Caco-2 (cell line): ENCODE data around the gene ANAPC2. TPM values are rescaled to one million over a fixed set of nuclear protein-coding genes. Genes with fewer than 3 reads are reported as not detected.

Experiments used
- BruUV-seq: library from RNA; stranded (reverse); fragments of 400-500 nt; replicated peaks from 2 replicates; lab custom pipeline; 2021; lab: Mats Ljungman, UMichigan
- CTCF ChIA-PET: fragments of 300-600 bp; sonication (Branson Sonifier 250); formaldehyde crosslinking; loops from one replicate; lab custom pipeline; 2022; ENCODE audit warnings: antibody characterized with exemption; lab: Charles Lee
- POLR2A ChIA-PET: fragments of 300-600 bp; sonication (Branson Sonifier 250); formaldehyde crosslinking; loops from one replicate; lab custom pipeline; 2022; ENCODE audit warnings: antibody characterized with exemption; lab: Charles Lee
- DNase-seq, 2 experiments: peaks; one replicate each; pipeline versions ENCODE4 v3.0.0 to v3.0.0-alpha.2; 2020 to 2022
- H3K27me3 ChIP-seq: replicated peaks from 2 replicates; pipeline ENCODE4 v1.6.0; 2011; ENCODE audit warnings: low read length; ENCODE audit not compliant: control insufficient read depth, insufficient read depth
- H3K36me3 ChIP-seq: 2 replicates; pipeline ENCODE4 v1.5.1; 2011; ENCODE audit warnings: low read length; ENCODE audit not compliant: control insufficient read depth, insufficient read depth
- H3K4me1 ChIP-seq: fragments of 250-450 bp; sonication (Bioruptor Pico); 2 replicates; pipeline ENCODE4 v1.5.1; 2020; ENCODE audit warnings: mild to moderate bottlenecking
- H3K4me3 ChIP-seq: 2 replicates; pipeline ENCODE4 v1.5.1; 2011; ENCODE audit warnings: low read depth, mild to moderate bottlenecking, control low read depth, low read length
- H3K9me3 ChIP-seq: fragments of 250-450 bp; sonication (Bioruptor Pico); 2 replicates; pipeline ENCODE4 v1.5.1; 2020; ENCODE audit warnings: mild to moderate bottlenecking, moderate library complexity
- H3K27ac Mint-ChIP-seq: one replicate; pipeline ENCODE4 v1.8.0; 2022; ENCODE audit warnings: mixed read lengths; ENCODE audit not compliant: unreplicated experiment
- H3K27me3 Mint-ChIP-seq: one replicate; pipeline ENCODE4 v1.8.0; 2022; ENCODE audit warnings: mixed read lengths; ENCODE audit not compliant: insufficient read depth, unreplicated experiment
- H3K36me3 Mint-ChIP-seq: one replicate; pipeline ENCODE4 v1.8.0; 2022; ENCODE audit warnings: mild to moderate bottlenecking, mixed read lengths; ENCODE audit not compliant: insufficient read depth, unreplicated experiment
- H3K4me1 Mint-ChIP-seq: one replicate; pipeline ENCODE4 v1.8.0; 2022; ENCODE audit warnings: low read depth, mixed read lengths; ENCODE audit not compliant: unreplicated experiment
- H3K4me3 Mint-ChIP-seq: one replicate; pipeline ENCODE4 v1.8.0; 2022; ENCODE audit warnings: mild to moderate bottlenecking, moderate library complexity, mixed read lengths; ENCODE audit not compliant: unreplicated experiment
- H3K9me3 Mint-ChIP-seq: one replicate; pipeline ENCODE4 v1.8.0; 2022; ENCODE audit warnings: mixed read lengths; ENCODE audit not compliant: unreplicated experiment
- CTCF ChIP-seq, 2 experiments: fragments of 200-600 bp in 1 of 2; IDR thresholded peaks; 1 replicate in 1 of 2; 2 replicates in 1 of 2; pipeline versions ENCODE4 v1.5.1 to v1.8.0; 2011 to 2022; ENCODE audit warnings: antibody characterized with exemption in 1 of 2, control low read depth in 1 of 2, inconsistent platforms in 1 of 2, low read depth in 1 of 2, low read length in 1 of 2, mild to moderate bottlenecking in 1 of 2, moderate library complexity in 1 of 2; ENCODE audit not compliant: insufficient read depth in 1 of 2, severe bottlenecking in 1 of 2, unreplicated experiment in 1 of 2
- intact Hi-C: fragments of 100-400 bp; cut with micrococcal nuclease; formaldehyde crosslinking; loops from one replicate; pipeline ENCODE4 v1.10.0; 2022; ENCODE audit not compliant: unreplicated experiment
- total RNA-seq: library from RNA; stranded (reverse); gene quantifications from 2 replicates; pipeline ENCODE4 v1.2.3, GENCODE V29; 2022

The ANAPC2 gene
- total RNA-seq, 1 experiment from 2014 or later, result 67.5 TPM

GRCh38 chr9:137168904-137169856 lies 19.2 kb downstream of the ANAPC2 start:
- H3K4me3 ChIP-seq, result peak overlapping the region; percentile 74
- H3K36me3 ChIP-seq, result no peaks in the 10 kb centered on the region
- H3K9me3 Mint-ChIP-seq, result no peaks in the 10 kb centered on the region
- peaks cover 13% of the 10 kb centered on the region for H3K4me1 ChIP-seq
- POLR2A ChIA-PET, result interaction anchor here (0.7 to 1.6 kb wide), 4 partner anchors 20 to 71 kb away, joined by 3 to 5 read pairs (median 3); partner anchors contain the start of genes SSNA1 and TPRN
- CTCF ChIA-PET, result interaction anchor here (0.6 to 3.1 kb wide), 4 partner anchors 20 to 68 kb away, joined by 3 to 16 read pairs (median 11); partner anchors contain the start of genes ANAPC2, RNF224 and SSNA1
- peaks cover 4% of the 10 kb centered on the region for H3K27me3 Mint-ChIP-seq
- peaks cover 2% of the 10 kb centered on the region; the same call in 1 of the 2 replicates for H3K27me3 ChIP-seq
- TF ChIP-seq CTCF (IDR thresholded peaks at IDR 0.05; ENCODE audit: insufficient read depth in 1 of 2, low read depth in 1 of 2, low read length in 1 of 2, severe bottlenecking in 1 of 2, unreplicated experiment in 1 of 2), result no peak
- H3K36me3 Mint-ChIP-seq, result peaks cover 10% of the 10 kb centered on the region
- no peak overlapping the region for H3K27ac Mint-ChIP-seq
- peak; percentile 75 to 76 for DNase-seq
- intact Hi-C loops, result loop anchor here (5.0 kb wide), 1 partner anchor 42 kb away; no protein-coding TSS in a partner anchor
- H3K4me3 Mint-ChIP-seq, result peak overlapping the region; percentile 79
- H3K4me1 Mint-ChIP-seq, result peaks cover 6% of the 10 kb centered on the region
- no TSS peak for BruUV-seq
- H3K9me3 ChIP-seq, result no peaks in the 10 kb centered on the region

GRCh38 chr9:137168573-137168903 lies 19.8 kb downstream of the ANAPC2 start:
- peaks cover 4% of the 10 kb centered on the region for H3K27me3 Mint-ChIP-seq
- H3K9me3 Mint-ChIP-seq, result no peaks in the 10 kb centered on the region
- CTCF ChIA-PET, result interaction anchor here (1.2 to 3.1 kb wide), 5 partner anchors 8 to 139 kb away, joined by 3 to 16 read pairs (median 8); partner anchors contain the start of genes ANAPC2, RNF224 and SSNA1
- peak in 1 of 2 experiments; percentile 60 for DNase-seq
- intact Hi-C loops, result loop anchor here (5.0 kb wide), 1 partner anchor 41 kb away; no protein-coding TSS in a partner anchor
- no peaks in the 10 kb centered on the region for H3K9me3 ChIP-seq
- H3K4me3 Mint-ChIP-seq, result peak overlapping the region; percentile 79
- TF ChIP-seq CTCF (IDR thresholded peaks at IDR 0.05; ENCODE audit: insufficient read depth in 1 of 2, low read depth in 1 of 2, low read length in 1 of 2, severe bottlenecking in 1 of 2, unreplicated experiment in 1 of 2), result no peak
- H3K4me1 Mint-ChIP-seq, result peaks cover 6% of the 10 kb centered on the region
- H3K27ac Mint-ChIP-seq, result no peak overlapping the region
- H3K4me3 ChIP-seq, result peak overlapping the region; percentile 74
- H3K27me3 ChIP-seq, result peaks cover 2% of the 10 kb centered on the region; the same call in 1 of the 2 replicates
- POLR2A ChIA-PET, result interaction anchor here (1.3 to 1.6 kb wide), 2 partner anchors 20 to 32 kb away, joined by 3 to 5 read pairs; partner anchors contain the start of genes SSNA1 and TPRN
- H3K4me1 ChIP-seq, result peaks cover 13% of the 10 kb centered on the region
- H3K36me3 ChIP-seq, result no peaks in the 10 kb centered on the region
- peaks cover 6% of the 10 kb centered on the region for H3K36me3 Mint-ChIP-seq
- no TSS peak for BruUV-seq
